ENCODE results near the gene PRRC2B.

PRRC2B gene

GRCh38 chr9:131522257-131523085 is 128.6 kb downstream of the PRRC2B start:
- no peak overlapping the region for H3K9ac ChIP-seq (ENCODE audit: low read length)
- no peak overlapping the region for H3K4me3 ChIP-seq (ENCODE audit: low read length)
- H3K27me3 ChIP-seq (ENCODE audit: control insufficient read depth, insufficient read depth, low read length) = no peaks in the 10 kb centered on the region
- no peaks in the 10 kb centered on the region for H3K4me1 ChIP-seq (ENCODE audit: control insufficient read depth, insufficient read depth, low read length)
- no peaks in the 10 kb centered on the region for H3K9me3 ChIP-seq (ENCODE audit: control insufficient read depth, low read length)
- peaks cover 28% of the 10 kb centered on the region for H3K36me3 ChIP-seq (ENCODE audit: control insufficient read depth, insufficient read depth, low read length)

- Histone ChIP-seq H3K36me3 (ENCODE audit: control insufficient read depth, insufficient read depth, low read length) (peaks cover 28% of the 10 kb centered on the region), H3K9ac (ENCODE audit: low read length) (no peak overlapping the region), H3K4me3 (ENCODE audit: low read length) (no peak overlapping the region), H3K9me3 (ENCODE audit: control insufficient read depth, low read length) (no peaks in the 10 kb centered on the region), H3K27me3 (ENCODE audit: control insufficient read depth, insufficient read depth, low read length) (no peaks in the 10 kb centered on the region), H3K4me1 (ENCODE audit: control insufficient read depth, insufficient read depth, low read length) (no peaks in the 10 kb centered on the region)
These were observed 129.2 kb downstream of the PRRC2B start for GRCh38 chr9:131523086-131523388.

GRCh38 chr9:131523451-131524435 is 129.9 kb downstream of the PRRC2B start:
- no peaks in the 10 kb centered on the region for H3K4me1 ChIP-seq (ENCODE audit: control insufficient read depth, insufficient read depth, low read length)
- no peaks in the 10 kb centered on the region for H3K27me3 ChIP-seq (ENCODE audit: control insufficient read depth, insufficient read depth, low read length)
- H3K36me3 ChIP-seq (ENCODE audit: control insufficient read depth, insufficient read depth, low read length) = peaks cover 23% of the 10 kb centered on the region
- H3K4me3 ChIP-seq (ENCODE audit: low read length) = no peak overlapping the region
- no peak overlapping the region for H3K9ac ChIP-seq (ENCODE audit: low read length)
- H3K9me3 ChIP-seq (ENCODE audit: control insufficient read depth, low read length) = no peaks in the 10 kb centered on the region

- H3K27me3 ChIP-seq (ENCODE audit: control insufficient read depth, insufficient read depth, low read length) = no peaks in the 10 kb centered on the region
- H3K9me3 ChIP-seq (ENCODE audit: control insufficient read depth, low read length) = no peaks in the 10 kb centered on the region
- H3K36me3 ChIP-seq (ENCODE audit: control insufficient read depth, insufficient read depth, low read length) = peaks cover 23% of the 10 kb centered on the region
- peaks cover 5% of the 10 kb centered on the region for H3K4me1 ChIP-seq (ENCODE audit: control insufficient read depth, insufficient read depth, low read length)
- H3K9ac ChIP-seq (ENCODE audit: low read length) = no peak overlapping the region
- H3K4me3 ChIP-seq (ENCODE audit: low read length) = no peak overlapping the region
These were observed 130.9 kb downstream of the PRRC2B start for GRCh38 chr9:131524665-131525315.

GRCh38 chr9:131525643-131526565 is 132.0 kb downstream of the PRRC2B start:
- no peaks in the 10 kb centered on the region for H3K9me3 ChIP-seq (ENCODE audit: control insufficient read depth, low read length)
- H3K4me1 ChIP-seq (ENCODE audit: control insufficient read depth, insufficient read depth, low read length) = peaks cover 11% of the 10 kb centered on the region
- H3K36me3 ChIP-seq (ENCODE audit: control insufficient read depth, insufficient read depth, low read length) = peaks cover 19% of the 10 kb centered on the region
- no peak overlapping the region for H3K9ac ChIP-seq (ENCODE audit: low read length)
- H3K4me3 ChIP-seq (ENCODE audit: low read length) = no peak overlapping the region
- no peaks in the 10 kb centered on the region for H3K27me3 ChIP-seq (ENCODE audit: control insufficient read depth, insufficient read depth, low read length)

GRCh38 chr9:131528186-131528585 is 134.3 kb downstream of the PRRC2B start:
- Histone ChIP-seq H3K4me3 (ENCODE audit: low read length) (no peak overlapping the region), H3K36me3 (ENCODE audit: control insufficient read depth, insufficient read depth, low read length) (peaks cover 15% of the 10 kb centered on the region), H3K9ac (ENCODE audit: low read length) (no peak overlapping the region), H3K9me3 (ENCODE audit: control insufficient read depth, low read length) (no peaks in the 10 kb centered on the region), H3K27me3 (ENCODE audit: control insufficient read depth, insufficient read depth, low read length) (no peaks in the 10 kb centered on the region), H3K4me1 (ENCODE audit: control insufficient read depth, insufficient read depth, low read length) (peaks cover 11% of the 10 kb centered on the region)

GRCh38 chr9:131528886-131529505 is 135.1 kb downstream of the PRRC2B start:
- no peak overlapping the region for H3K4me3 ChIP-seq (ENCODE audit: low read length)
- H3K9me3 ChIP-seq (ENCODE audit: control insufficient read depth, low read length) = no peaks in the 10 kb centered on the region
- H3K9ac ChIP-seq (ENCODE audit: low read length) = no peak overlapping the region
- peaks cover 11% of the 10 kb centered on the region for H3K4me1 ChIP-seq (ENCODE audit: control insufficient read depth, insufficient read depth, low read length)
- no peaks in the 10 kb centered on the region for H3K27me3 ChIP-seq (ENCODE audit: control insufficient read depth, insufficient read depth, low read length)
- peaks cover 12% of the 10 kb centered on the region for H3K36me3 ChIP-seq (ENCODE audit: control insufficient read depth, insufficient read depth, low read length)

GRCh38 chr9:131529597-131530545 is 136.0 kb downstream of the PRRC2B start:
- Histone ChIP-seq H3K27me3 (ENCODE audit: control insufficient read depth, insufficient read depth, low read length) (no peaks in the 10 kb centered on the region), H3K9me3 (ENCODE audit: control insufficient read depth, low read length) (no peaks in the 10 kb centered on the region), H3K36me3 (ENCODE audit: control insufficient read depth, insufficient read depth, low read length) (peaks cover 12% of the 10 kb centered on the region), H3K4me1 (ENCODE audit: control insufficient read depth, insufficient read depth, low read length) (peaks cover 11% of the 10 kb centered on the region), H3K4me3 (ENCODE audit: low read length) (peak overlapping the region; percentile 67), H3K9ac (ENCODE audit: low read length) (peak overlapping the region; percentile 81)

- H3K4me3 ChIP-seq (ENCODE audit: low read length) = peak overlapping the region; percentile 67
- peaks cover 12% of the 10 kb centered on the region for H3K36me3 ChIP-seq (ENCODE audit: control insufficient read depth, insufficient read depth, low read length)
- no peaks in the 10 kb centered on the region for H3K27me3 ChIP-seq (ENCODE audit: control insufficient read depth, insufficient read depth, low read length)
- H3K4me1 ChIP-seq (ENCODE audit: control insufficient read depth, insufficient read depth, low read length) = peaks cover 11% of the 10 kb centered on the region
- H3K9ac ChIP-seq (ENCODE audit: low read length) = peak overlapping the region; percentile 81
- no peaks in the 10 kb centered on the region for H3K9me3 ChIP-seq (ENCODE audit: control insufficient read depth, low read length)
These were observed 136.6 kb downstream of the PRRC2B start for GRCh38 chr9:131530546-131530919.

All from mucosa of stomach (tissue), 1 donor.